ENCODE data around the gene NEDD4L.

NEDD4L gene

GRCh38 chr18:58405107-58405898, 361.3 kb downstream of the NEDD4L start:
- DNase-seq = no peak

GRCh38 chr18:58407263-58407648, 363.2 kb downstream of the NEDD4L start:
- DNase-seq = no peak

- DNase-seq = no peak
Measured at GRCh38 chr18:58407649-58408407, 363.8 kb downstream of the NEDD4L start.

- DNase-seq = no peak
Measured at GRCh38 chr18:58408665-58409064, 364.6 kb downstream of the NEDD4L start.

GRCh38 chr18:58409802-58410445, 365.9 kb downstream of the NEDD4L start:
- no peak for DNase-seq

GRCh38 chr18:58411323-58411722, 367.3 kb downstream of the NEDD4L start:
- DNase-seq = no peak

GRCh38 chr18:58412844-58413666, 369.0 kb downstream of the NEDD4L start:
- DNase-seq = no peak

GRCh38 chr18:58413667-58414628, 369.9 kb downstream of the NEDD4L start:
- DNase-seq = no peak

GRCh38 chr18:58416014-58416703, 372.1 kb downstream of the NEDD4L start:
- DNase-seq = no peak

GRCh38 chr18:58416704-58417683, 373.0 kb downstream of the NEDD4L start:
- DNase-seq = no peak

- no peak for DNase-seq
Measured at GRCh38 chr18:58417752-58418151, 373.7 kb downstream of the NEDD4L start.

- DNase-seq = no peak
Measured at GRCh38 chr18:58418361-58418760, 374.3 kb downstream of the NEDD4L start.

- no peak for DNase-seq
Measured at GRCh38 chr18:58419587-58420199, 375.7 kb downstream of the NEDD4L start.

GRCh38 chr18:58426611-58427010, 382.6 kb downstream of the NEDD4L start:
- DNase-seq = no peak

GRCh38 chr18:58427321-58427720, 383.3 kb downstream of the NEDD4L start:
- no peak for DNase-seq

- DNase-seq = no peak
Measured at GRCh38 chr18:58429442-58429841, 385.4 kb downstream of the NEDD4L start.

GRCh38 chr18:58431215-58431614, 387.2 kb downstream of the NEDD4L start:
- DNase-seq = no peak

GRCh38 chr18:58432050-58432727, 388.2 kb downstream of the NEDD4L start:
- DNase-seq = no peak

Measured in RPMI8226 (cell line).